ENCODE measurements around the gene DDAH1. TPM values are rescaled to one million over a fixed set of nuclear protein-coding genes. Genes with fewer than 3 reads are reported as not detected.

DDAH1 gene
- total and polyA plus RNA-seq, 2 of the 8 experiments (the other 6 are each of a cell fraction or from before 2014, with no cell fraction given) = 22.8 to 54.5 TPM

DNA sequence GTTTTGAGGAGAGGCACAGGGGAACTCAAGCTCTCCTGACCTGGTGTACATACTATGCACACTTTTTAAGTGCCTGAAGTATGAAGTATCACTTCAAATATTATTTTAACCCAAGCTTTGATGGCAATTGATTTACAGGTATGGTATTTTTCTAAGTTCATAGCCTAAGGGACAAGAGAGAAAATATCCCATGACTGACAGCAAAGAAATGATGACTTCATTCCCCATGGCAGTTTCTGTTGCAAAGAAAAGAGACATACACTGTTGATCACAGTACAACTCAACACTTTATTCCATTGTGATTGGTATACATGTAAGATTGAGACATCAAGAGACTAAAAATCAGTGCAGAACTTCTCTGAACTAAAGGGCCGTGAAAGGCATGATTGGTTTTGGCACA, 146.7 kb downstream of the DDAH1 start:
- no peak overlapping the region for H4K8ac ChIP-seq (ENCODE audit: extremely low read depth, insufficient read depth, low read length)
- no peak overlapping the region for H3K4me2 ChIP-seq (ENCODE audit: insufficient read depth in 1 of 2, low read depth in 2 of 2, low read length in 2 of 2)
- no peak overlapping the region for H2BK12ac ChIP-seq (ENCODE audit: low read depth, low read length)
- no peak overlapping the region for H2BK20ac ChIP-seq (ENCODE audit: low read length)
- no peak overlapping the region for H3K4ac ChIP-seq (replicated peaks; ENCODE audit: insufficient read length, low read depth, low read length)
- H3K9ac ChIP-seq (replicated peaks in 1 of 4; ENCODE audit: extremely low read depth in 1 of 4, low read depth in 3 of 4, low read length in 3 of 4) = no peak overlapping the region
- no peak overlapping the region for H3K27ac ChIP-seq (ENCODE audit: low read depth, low read length)
- DNase-seq (ENCODE audit: low read depth in 1 of 2, low spot score in 2 of 2) (no peak), FAIRE-seq (no peak)
- POLR2A ChIA-PET (ENCODE audit: partially characterized antibody) = no interaction called here
- H3K36me3 ChIP-seq (ENCODE audit: control insufficient read depth in 2 of 4, insufficient read depth in 4 of 4, low read length in 3 of 4) = no peaks in the 10 kb centered on the region; a peak in 1 of 8 replicates
- CTCF ChIA-PET (ENCODE audit: partially characterized antibody) = interaction anchor here (0.7 to 1.5 kb wide), 3 partner anchors 12 to 263 kb away, joined by 3 to 4 read pairs (median 3); no protein-coding TSS in a partner anchor
- no peaks in the 10 kb centered on the region for H3K9me3 ChIP-seq (ENCODE audit: insufficient read depth in 2 of 2, low read depth in 1 of 2, low read length in 1 of 2)
- no peaks in the 10 kb centered on the region for H3K27me3 ChIP-seq (replicated peaks in 1 of 4; ENCODE audit: control insufficient read depth in 3 of 4, extremely low read depth in 1 of 4, insufficient read depth in 3 of 4, low read length in 3 of 4)
- no peak overlapping the region for H3K18ac ChIP-seq (ENCODE audit: extremely low read depth, low read length)
- no peak overlapping the region for H3K4me3 ChIP-seq (ENCODE audit: extremely low read depth in 1 of 4, insufficient read depth in 2 of 4, low read depth in 3 of 4, low read length in 4 of 4)
- H3K56ac ChIP-seq (replicated peaks; ENCODE audit: insufficient read length, low read depth, low read length) = no peak overlapping the region
- H2AFZ ChIP-seq (ENCODE audit: low read length) = no peak overlapping the region
- H3K23me2 ChIP-seq (ENCODE audit: low read depth, low read length) = no peaks in the 10 kb centered on the region
- no peak overlapping the region for H4K91ac ChIP-seq (replicated peaks; ENCODE audit: insufficient read length, low read length)
- TF ChIP-seq NRF1 (IDR thresholded peaks at IDR 0.05; ENCODE audit: low read depth, low read length) (no peak), TAF1 (IDR thresholded peaks at IDR 0.05; ENCODE audit: low read depth, low read length) (no peak), CBX5 (IDR thresholded peaks at IDR 0.05; ENCODE audit: low read depth, low read length) (no peak), FOSL1 (IDR thresholded peaks at IDR 0.05; ENCODE audit: insufficient read depth, low read depth, low read length) (no peak)
- TF ChIP-seq, protein P1, sequence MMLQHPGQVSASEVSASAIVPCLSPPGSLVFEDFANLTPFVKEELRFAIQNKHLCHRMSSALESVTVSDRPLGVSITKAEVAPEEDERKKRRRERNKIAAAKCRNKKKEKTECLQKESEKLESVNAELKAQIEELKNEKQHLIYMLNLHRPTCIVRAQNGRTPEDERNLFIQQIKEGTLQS (IDR thresholded peaks at IDR 0.05; ENCODE audit: insufficient read depth, low read depth, low read length) = no peak
- TF ChIP-seq, protein P2, sequence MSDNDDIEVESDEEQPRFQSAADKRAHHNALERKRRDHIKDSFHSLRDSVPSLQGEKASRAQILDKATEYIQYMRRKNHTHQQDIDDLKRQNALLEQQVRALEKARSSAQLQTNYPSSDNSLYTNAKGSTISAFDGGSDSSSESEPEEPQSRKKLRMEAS (IDR thresholded peaks at IDR 0.05) = no peak
- TF ChIP-seq, protein P3, sequence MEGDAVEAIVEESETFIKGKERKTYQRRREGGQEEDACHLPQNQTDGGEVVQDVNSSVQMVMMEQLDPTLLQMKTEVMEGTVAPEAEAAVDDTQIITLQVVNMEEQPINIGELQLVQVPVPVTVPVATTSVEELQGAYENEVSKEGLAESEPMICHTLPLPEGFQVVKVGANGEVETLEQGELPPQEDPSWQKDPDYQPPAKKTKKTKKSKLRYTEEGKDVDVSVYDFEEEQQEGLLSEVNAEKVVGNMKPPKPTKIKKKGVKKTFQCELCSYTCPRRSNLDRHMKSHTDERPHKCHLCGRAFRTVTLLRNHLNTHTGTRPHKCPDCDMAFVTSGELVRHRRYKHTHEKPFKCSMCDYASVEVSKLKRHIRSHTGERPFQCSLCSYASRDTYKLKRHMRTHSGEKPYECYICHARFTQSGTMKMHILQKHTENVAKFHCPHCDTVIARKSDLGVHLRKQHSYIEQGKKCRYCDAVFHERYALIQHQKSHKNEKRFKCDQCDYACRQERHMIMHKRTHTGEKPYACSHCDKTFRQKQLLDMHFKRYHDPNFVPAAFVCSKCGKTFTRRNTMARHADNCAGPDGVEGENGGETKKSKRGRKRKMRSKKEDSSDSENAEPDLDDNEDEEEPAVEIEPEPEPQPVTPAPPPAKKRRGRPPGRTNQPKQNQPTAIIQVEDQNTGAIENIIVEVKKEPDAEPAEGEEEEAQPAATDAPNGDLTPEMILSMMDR (IDR thresholded peaks at IDR 0.05; ENCODE audit: control extremely low read depth in 1 of 3, insufficient read depth in 1 of 3, low read depth in 1 of 3, low read length in 3 of 3) = no peak
- WGBS, 2 experiments (ENCODE audit: extremely low coverage in 1 of 2, insufficient coverage in 1 of 2, insufficient read length in 1 of 2, insufficient replicate concordance in 2 of 2, low coverage in 1 of 2, low lambda C conversion rate in 2 of 2, missing lambda C conversion rate in 1 of 2) = 96% methylated on average over 1 of the region's 1 CpG; no CpG with 5 or more reads in 1 of the 2 experiments
- H3K14ac ChIP-seq (ENCODE audit: insufficient read length) = no peak overlapping the region
- no peak overlapping the region for H2BK120ac ChIP-seq (replicated peaks; ENCODE audit: low read depth, low read length)
- no peak overlapping the region for H2BK15ac ChIP-seq (ENCODE audit: low read length)
- H3K23ac ChIP-seq (ENCODE audit: insufficient read length) = no peak overlapping the region
- H3K79me1 ChIP-seq (ENCODE audit: low read depth, low read length) = no peaks in the 10 kb centered on the region
- no peaks in the 10 kb centered on the region for H3K79me2 ChIP-seq (ENCODE audit: control insufficient read depth in 1 of 2, insufficient read depth in 2 of 2, low read length in 2 of 2)
- no peak overlapping the region for H2BK5ac ChIP-seq (ENCODE audit: low read depth, low read length)
- H3K4me1 ChIP-seq (replicated peaks in 1 of 4; ENCODE audit: control insufficient read depth in 3 of 4, insufficient read depth in 4 of 4, low read length in 3 of 4) = no peaks in the 10 kb centered on the region
- no peak overlapping the region for H2AK5ac ChIP-seq (ENCODE audit: low read depth, low read length)
- peaks cover 0 to 1% of the 10 kb centered on the region in 2 experiments for H4K20me1 ChIP-seq (replicated peaks in 1 of 2; ENCODE audit: control insufficient read depth in 1 of 2, insufficient read depth in 2 of 2, low read length in 2 of 2)
- H4K5ac ChIP-seq (ENCODE audit: insufficient read length, low read depth, low read length) = no peak overlapping the region
